HepG2 (cell line): ENCODE measurements around the gene PRDM15. TPM values are rescaled to one million over a fixed set of nuclear protein-coding genes. Genes with fewer than 3 reads are reported as not detected.

Experiments used
- ATAC-seq: fragments of 200-7000 bp; cut with Tn5 transposase; 3 replicates; pipeline ENCODE4 v1.9.1; 2020; ENCODE audit warnings: mild to moderate bottlenecking, moderate library complexity
- BruUV-seq: library from RNA; stranded (reverse); fragments of 400-500 nt; replicated peaks from 2 replicates; lab custom pipeline; 2021; lab: Mats Ljungman, UMichigan
- CTCF ChIA-PET: fragments of 300-600 bp; formaldehyde crosslinking; extraction: SDS; loops from one replicate; lab custom pipeline; 2021; ENCODE audit warnings: low total read pairs, inconsistent platforms, low intra/inter-chr PET ratio; lab: Yijun Ruan, JAX
- POLR2A ChIA-PET: fragments of 350-600 bp; sonication (Branson Sonifier 250); formaldehyde crosslinking; loops from one replicate; lab custom pipeline; 2020; ENCODE audit warnings: antibody characterized with exemption, inconsistent platforms; lab: Yijun Ruan, JAX
- DNase-seq: peaks from one replicate; pipeline ENCODE4 v3.0.0-alpha.2; 2015; ENCODE audit warnings: low spot score
- FAIRE-seq: peaks from 3 replicates; lab custom pipeline; 2011; peaks lifted over from hg19 to GRCh38; lab: Jason Lieb, UNC
- H2AFZ ChIP-seq: one replicate; pipeline ENCODE4 v1.6.1; 2011; ENCODE audit warnings: low read length, inconsistent platforms
- H3K27ac ChIP-seq: fragments of 300-600 bp; 3 replicates; pipeline ENCODE4 v1.8.0; 2011; ENCODE audit warnings: mixed run types, mild to moderate bottlenecking, mixed read lengths, low read length, inconsistent platforms; ENCODE audit not compliant: insufficient read depth; ENCODE audit errors: extremely low read length
- H3K27me3 ChIP-seq, 2 experiments: fragments of 200-600 bp in 1 of 2; 2 replicates in 1 of 2; 3 replicates in 1 of 2; pipeline versions ENCODE4 v1.6.0 to v1.8.0; 2011; ENCODE audit warnings: low read length in 2 of 2, mild to moderate bottlenecking in 2 of 2, moderate library complexity in 2 of 2, inconsistent platforms in 1 of 2; ENCODE audit not compliant: insufficient read depth in 2 of 2, control insufficient read depth in 1 of 2
- H3K36me3 ChIP-seq, 2 experiments: fragments of 200-600 bp in 1 of 2; replicated peaks in 1 of 2; 2 replicates in 1 of 2; 3 replicates in 1 of 2; pipeline versions ENCODE4 v1.5.1 to v1.8.0; 2011; ENCODE audit warnings: low read length in 2 of 2, inconsistent platforms in 1 of 2; ENCODE audit not compliant: insufficient read depth in 2 of 2, control insufficient read depth in 1 of 2
- H3K4me1 ChIP-seq: 2 replicates; pipeline ENCODE4 v1.5.1; 2012; ENCODE audit warnings: low read length, inconsistent platforms; ENCODE audit not compliant: insufficient read depth
- H3K4me2 ChIP-seq: 2 replicates; pipeline ENCODE4 v1.6.0; 2011; ENCODE audit warnings: low read depth, low read length, inconsistent platforms
- H3K4me3 ChIP-seq, 3 experiments: fragments of 200-600 bp in 1 of 3; sonication (generic), shearing (Covaris generic) in 1 of 3; replicated peaks in 1 of 3; 2 replicates each; pipeline ENCODE4 v1.5.1; 2011 to 2016; ENCODE audit warnings: low read length in 3 of 3, inconsistent platforms in 2 of 3, low read depth in 2 of 3, mild to moderate bottlenecking in 2 of 3, control low read depth in 1 of 3, mixed read lengths in 1 of 3; ENCODE audit not compliant: insufficient read depth in 1 of 3
- H3K79me2 ChIP-seq: one replicate; pipeline ENCODE4 v1.6.1; 2011; ENCODE audit warnings: low read length, inconsistent platforms; ENCODE audit not compliant: insufficient read depth
- H3K9ac ChIP-seq: 2 replicates; pipeline ENCODE4 v1.6.0; 2011; ENCODE audit warnings: mild to moderate bottlenecking, low read depth, low read length, inconsistent platforms; ENCODE audit not compliant: insufficient read depth
- H3K9me3 ChIP-seq: 2 replicates; pipeline ENCODE4 v1.5.1; 2012; ENCODE audit warnings: mild to moderate bottlenecking, low read length
- H4K20me1 ChIP-seq: 2 replicates; pipeline ENCODE4 v1.6.0; 2011; ENCODE audit warnings: inconsistent platforms, mild to moderate bottlenecking, low read length, moderate library complexity; ENCODE audit not compliant: insufficient read depth
- HOXD1 ChIP-seq: sonication (generic); formaldehyde crosslinking; IDR thresholded peaks from 2 replicates; pipeline ENCODE4 v1.5.0; 2020; ENCODE audit warnings: missing genetic modification reagents
- KDM5A ChIP-seq: fragments of 200-600 bp; sonication (generic); IDR thresholded peaks from 2 replicates; pipeline ENCODE4 v1.7.0; 2018; ENCODE audit warnings: antibody characterized with exemption, mild to moderate bottlenecking, low read length, borderline replicate concordance
- MAFF ChIP-seq: IDR thresholded peaks from 2 replicates; pipeline ENCODE4 v1.6.1; 2011; ENCODE audit warnings: low read depth, low read length, improper control_type of control experiment
- MTA1 ChIP-seq: sonication (generic); formaldehyde crosslinking; IDR thresholded peaks from 2 replicates; pipeline ENCODE4 v1.4.0; 2020; ENCODE audit warnings: missing genetic modification reagents, mild to moderate bottlenecking, borderline replicate concordance
- MXD3 ChIP-seq: IDR thresholded peaks from 2 replicates; pipeline ENCODE4 v1.6.1; 2016; ENCODE audit warnings: mild to moderate bottlenecking, missing biosample characterization, missing genetic modification reagents
- RBM22 ChIP-seq: fragments of 200-400 bp; formaldehyde crosslinking; optimal IDR thresholded peaks from 2 replicates; pipeline ENCODE3; 2017; ENCODE audit warnings: mild to moderate bottlenecking, low read length, moderate library complexity
- SALL2 ChIP-seq: sonication (generic); formaldehyde crosslinking; IDR thresholded peaks from 2 replicates; pipeline ENCODE4 v1.8.1; 2023; ENCODE audit warnings: mild to moderate bottlenecking, missing genetic modification reagents, inconsistent platforms
- THAP11 ChIP-seq: IDR thresholded peaks from 2 replicates; pipeline ENCODE4 v1.6.1; 2016; ENCODE audit warnings: missing biosample characterization, missing genetic modification reagents
- THYN1 ChIP-seq: sonication (generic); formaldehyde crosslinking; IDR thresholded peaks from 2 replicates; pipeline ENCODE4 v1.8.1; 2023; ENCODE audit warnings: low read depth, mild to moderate bottlenecking, moderate library complexity, missing genetic modification reagents, borderline replicate concordance
- ZBTB7A ChIP-seq: sonication (generic); formaldehyde crosslinking; IDR thresholded peaks from 2 replicates; pipeline ENCODE4 v1.8.0; 2022; ENCODE audit warnings: mild to moderate bottlenecking, missing genetic modification reagents
- ZEB1 ChIP-seq: IDR thresholded peaks from 2 replicates; pipeline ENCODE4 v1.6.1; 2012; ENCODE audit warnings: mild to moderate bottlenecking, low read depth, inconsistent platforms; ENCODE audit not compliant: insufficient replicate concordance
- ZNF121 ChIP-seq: sonication (generic); formaldehyde crosslinking; IDR thresholded peaks from 2 replicates; pipeline ENCODE4 v1.5.0; 2020; ENCODE audit warnings: mild to moderate bottlenecking, missing genetic modification reagents
- ZNF749 ChIP-seq: sonication (generic); formaldehyde crosslinking; IDR thresholded peaks from 2 replicates; pipeline ENCODE4 v1.8.0; 2022; ENCODE audit warnings: mild to moderate bottlenecking, missing genetic modification reagents, moderate library complexity, borderline replicate concordance
- ZNF777 ChIP-seq: sonication (generic); formaldehyde crosslinking; IDR thresholded peaks from 2 replicates; pipeline ENCODE4 v1.4.0; 2020; ENCODE audit warnings: missing genetic modification reagents
- ZNF792 ChIP-seq: IDR thresholded peaks from 2 replicates; pipeline ENCODE4 v1.6.1; 2016
- WGBS: methylation state at CpG from one replicate; pipeline ENCODE4 v1.1.6; 2017; ENCODE audit warnings: low lambda C conversion rate; 5-methylcytosine and 5-hydroxymethylcytosine counted together
- in situ Hi-C: cut with HindIII; loops from 2 replicates; pipeline ENCODE4 v1.10.0; 2017; ENCODE audit warnings: low pct_unique_long_range_greater_than_20kb; ENCODE audit not compliant: extremely low pct_ligation_motif_present
- intact Hi-C: fragments of 100-400 bp; cut with micrococcal nuclease; formaldehyde crosslinking; loops from one replicate; pipeline ENCODE4 v1.10.0; 2022; ENCODE audit not compliant: unreplicated experiment
- polyA plus RNA-seq, 8 experiments: library from polyadenylated mRNA; depleted of rRNA in 3 of 8; stranded (reverse) in 7 of 8; unstranded in 1 of 8; fragments of >200 nt; fragmentation: Illumina TruSeq in 4 of 8; extraction: Trizol in 4 of 8; gene quantifications; 2 replicates each; pipeline versions ENCODE4 v1.2.1 to v1.2.3, GENCODE V29; 2011 to 2016; ENCODE audit warnings: low read depth in 4 of 8, missing spikeins in 1 of 8, mixed read lengths in 1 of 8; ENCODE audit not compliant: insufficient read depth in 1 of 8
- total RNA-seq, 5 experiments: library from RNA; depleted of rRNA; stranded (reverse); fragments of >200 nt; fragmentation: Illumina TruSeq; extraction: Trizol; gene quantifications; 2 replicates each; pipeline ENCODE4 v1.2.3, GENCODE V29; 2016; ENCODE audit warnings: low read depth in 1 of 5
- TF ChIP-seq, protein P1 (sequence below): sonication (generic); formaldehyde crosslinking; conservative IDR thresholded peaks from 2 replicates; pipeline ENCODE4 v1.4.0; 2020; ENCODE audit warnings: missing genetic modification reagents
- TF ChIP-seq, protein P2 (sequence below): sonication (generic); formaldehyde crosslinking; IDR thresholded peaks from 2 replicates; pipeline ENCODE4 v1.4.0; 2020; ENCODE audit warnings: missing genetic modification reagents

Gene PRDM15
- total and polyA plus RNA-seq, 2 of the 13 experiments (the other 11 are each of a cell fraction or from before 2014, with no cell fraction given) = 4.0 to 6.9 TPM

DNA sequence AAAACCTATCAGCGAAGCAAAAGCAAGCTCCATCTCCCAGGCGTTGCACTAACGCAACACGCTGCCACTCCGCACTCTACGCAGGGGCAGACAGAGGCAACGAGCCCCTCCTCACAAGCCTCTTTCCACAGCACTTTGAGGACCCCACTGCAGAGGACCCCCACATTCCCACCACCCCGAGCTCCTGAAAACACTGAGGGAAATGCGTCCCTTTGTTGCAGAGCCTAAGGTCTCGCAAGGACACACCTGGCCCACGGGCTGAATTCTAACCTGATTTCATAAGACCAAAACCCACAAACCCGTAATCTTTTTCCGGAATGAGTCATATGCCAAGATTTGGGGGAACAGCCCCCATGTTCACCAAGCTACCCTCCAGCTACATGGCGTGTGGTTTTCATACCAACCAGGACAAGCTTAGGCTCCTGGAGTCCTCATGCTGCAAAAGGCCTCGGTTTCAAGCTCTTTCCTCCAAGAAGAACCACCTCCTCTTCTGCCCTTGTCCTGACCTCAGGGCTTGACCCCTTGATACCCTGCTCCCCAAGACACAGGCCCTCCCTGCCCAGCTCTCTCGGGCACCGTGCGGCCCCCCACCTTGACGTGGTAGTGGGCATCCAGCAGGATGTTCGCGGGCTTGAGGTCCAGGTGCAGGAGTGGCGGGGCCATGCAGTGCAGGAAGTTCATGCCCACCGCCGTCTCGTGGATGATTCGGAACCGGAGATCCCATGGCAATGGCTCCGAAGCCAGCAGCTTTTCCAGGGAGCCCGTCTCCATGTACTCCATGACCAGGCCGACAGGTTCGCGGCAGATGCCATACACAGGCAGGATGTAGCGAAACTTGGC, 123.0 kb downstream of the PRDM15 start:
- Histone ChIP-seq H3K9me3 (no peaks in the 10 kb centered on the region), H3K27me3 (no peaks in the 10 kb centered on the region), H3K4me3 (no peak overlapping the region), H3K4me2 (no peak overlapping the region), H3K36me3 (peaks cover 15 to 33% of the 10 kb centered on the region in 2 experiments; a peak in 4 of 5 replicates), H3K27ac (no peak overlapping the region), H4K20me1 (peaks cover 82% of the 10 kb centered on the region), H3K9ac (no peak overlapping the region), H2AFZ (no peak overlapping the region), H3K79me2 (peaks cover 46% of the 10 kb centered on the region), H3K4me1 (peaks cover 52% of the 10 kb centered on the region)
- ChIA-PET CTCF (no interaction called here), POLR2A (no interaction called here)
- WGBS = 96% methylated on average over 23 of the region's 33 CpGs
- ATAC-seq (no peak), FAIRE-seq (no peak), DNase-seq (no peak)
- BruUV-seq = no TSS peak
- intact Hi-C loops (no loop called here), in situ Hi-C loops (no loop called here)
- no peak for TF ChIP-seq ZBTB7A (CRISPR knock-in tag)
- no peak for TF ChIP-seq ZNF777 (CRISPR knock-in tag)
- TF ChIP-seq ZNF749 (CRISPR knock-in tag) = no peak
- TF ChIP-seq ZNF121 (CRISPR knock-in tag) = no peak
- TF ChIP-seq ZNF792 (CRISPR knock-in tag) = no peak
- no peak for TF ChIP-seq KDM5A
- TF ChIP-seq, protein P1, sequence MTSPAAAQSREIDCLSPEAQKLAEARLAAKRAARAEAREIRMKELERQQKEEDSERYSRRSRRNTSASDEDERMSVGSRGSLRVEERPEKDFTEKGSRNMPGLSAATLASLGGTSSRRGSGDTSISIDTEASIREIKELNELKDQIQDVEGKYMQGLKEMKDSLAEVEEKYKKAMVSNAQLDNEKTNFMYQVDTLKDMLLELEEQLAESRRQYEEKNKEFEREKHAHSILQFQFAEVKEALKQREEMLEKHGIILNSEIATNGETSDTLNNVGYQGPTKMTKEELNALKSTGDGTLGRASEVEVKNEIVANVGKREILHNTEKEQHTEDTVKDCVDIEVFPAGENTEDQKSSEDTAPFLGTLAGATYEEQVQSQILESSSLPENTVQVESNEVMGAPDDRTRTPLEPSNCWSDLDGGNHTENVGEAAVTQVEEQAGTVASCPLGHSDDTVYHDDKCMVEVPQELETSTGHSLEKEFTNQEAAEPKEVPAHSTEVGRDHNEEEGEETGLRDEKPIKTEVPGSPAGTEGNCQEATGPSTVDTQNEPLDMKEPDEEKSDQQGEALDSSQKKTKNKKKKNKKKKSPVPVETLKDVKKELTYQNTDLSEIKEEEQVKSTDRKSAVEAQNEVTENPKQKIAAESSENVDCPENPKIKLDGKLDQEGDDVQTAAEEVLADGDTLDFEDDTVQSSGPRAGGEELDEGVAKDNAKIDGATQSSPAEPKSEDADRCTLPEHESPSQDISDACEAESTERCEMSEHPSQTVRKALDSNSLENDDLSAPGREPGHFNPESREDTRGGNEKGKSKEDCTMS (CRISPR knock-in tag) = no peak
- TF ChIP-seq, protein P2, sequence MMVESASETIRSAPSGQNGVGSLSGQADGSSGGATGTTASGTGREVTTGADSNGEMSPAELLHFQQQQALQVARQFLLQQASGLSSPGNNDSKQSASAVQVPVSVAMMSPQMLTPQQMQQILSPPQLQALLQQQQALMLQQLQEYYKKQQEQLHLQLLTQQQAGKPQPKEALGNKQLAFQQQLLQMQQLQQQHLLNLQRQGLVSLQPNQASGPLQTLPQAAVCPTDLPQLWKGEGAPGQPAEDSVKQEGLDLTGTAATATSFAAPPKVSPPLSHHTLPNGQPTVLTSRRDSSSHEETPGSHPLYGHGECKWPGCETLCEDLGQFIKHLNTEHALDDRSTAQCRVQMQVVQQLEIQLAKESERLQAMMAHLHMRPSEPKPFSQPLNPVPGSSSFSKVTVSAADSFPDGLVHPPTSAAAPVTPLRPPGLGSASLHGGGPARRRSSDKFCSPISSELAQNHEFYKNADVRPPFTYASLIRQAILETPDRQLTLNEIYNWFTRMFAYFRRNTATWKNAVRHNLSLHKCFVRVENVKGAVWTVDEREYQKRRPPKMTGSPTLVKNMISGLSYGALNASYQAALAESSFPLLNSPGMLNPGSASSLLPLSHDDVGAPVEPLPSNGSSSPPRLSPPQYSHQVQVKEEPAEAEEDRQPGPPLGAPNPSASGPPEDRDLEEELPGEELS (CRISPR knock-in tag) = no peak
- TF ChIP-seq THYN1 (CRISPR knock-in tag) = no peak
- no peak for TF ChIP-seq RBM22
- TF ChIP-seq MAFF = no peak
- TF ChIP-seq MTA1 = no peak
- no peak for TF ChIP-seq SALL2 (CRISPR knock-in tag)
- no peak for TF ChIP-seq THAP11 (CRISPR knock-in tag)
- no peak for TF ChIP-seq ZEB1
- no peak for TF ChIP-seq MXD3 (CRISPR knock-in tag)
- TF ChIP-seq HOXD1 (CRISPR knock-in tag) = no peak
